PC-3 (cell line): ENCODE measurements around the gene AUTS2. TPM values are rescaled to one million over a fixed set of nuclear protein-coding genes. Genes with fewer than 3 reads are reported as not detected.

Experiments
- ATAC-seq: fragments of 200-7000 bp; cut with Tn5 transposase; 2 replicates; pipeline ENCODE4 v1.9.1; 2020; ENCODE audit warnings: mild to moderate bottlenecking, moderate library complexity
- BruUV-seq: library from RNA; stranded (reverse); fragments of 400-500 nt; replicated peaks from 2 replicates; lab custom pipeline; 2021; lab: Mats Ljungman, UMichigan
- CTCF ChIA-PET: fragments of 300-600 bp; sonication (Branson Sonifier 250); formaldehyde crosslinking; loops from one replicate; lab custom pipeline; 2022; ENCODE audit warnings: antibody characterized with exemption; lab: Charles Lee
- POLR2A ChIA-PET: fragments of 300-600 bp; sonication (Branson Sonifier 250); formaldehyde crosslinking; loops from one replicate; lab custom pipeline; 2022; ENCODE audit warnings: antibody characterized with exemption; ENCODE audit not compliant: unreplicated experiment; lab: Charles Lee
- DNase-seq: peaks from one replicate; pipeline ENCODE4 v3.0.0-alpha.2; 2015
- H2AFZ ChIP-seq: fragments of 300-600 bp; sonication (generic); 2 replicates; pipeline ENCODE4 v1.6.0; 2016; ENCODE audit warnings: antibody characterized with exemption, low read length
- H3F3A ChIP-seq: fragments of 300-600 bp; sonication (generic); one replicate; pipeline ENCODE4 v1.6.0; 2017; ENCODE audit warnings: antibody characterized with exemption, low read length, control low read depth, mild to moderate bottlenecking; ENCODE audit not compliant: unreplicated experiment
- H3K27ac ChIP-seq: fragments of 300-600 bp; sonication (generic); 2 replicates; pipeline ENCODE4 v1.5.1; 2016; ENCODE audit warnings: mild to moderate bottlenecking, low read length
- H3K27me3 ChIP-seq: fragments of 300-600 bp; sonication (generic); 2 replicates; pipeline ENCODE4 v1.6.1; 2016; ENCODE audit warnings: low read length, mixed read lengths
- H3K36me3 ChIP-seq: fragments of 300-600 bp; sonication (generic); 2 replicates; pipeline ENCODE4 v1.6.1; 2016; ENCODE audit warnings: low read depth, mixed run types, low read length, mixed read lengths
- H3K4me1 ChIP-seq: fragments of 300-600 bp; sonication (generic); 2 replicates; pipeline ENCODE4 v1.5.1; 2016; ENCODE audit warnings: low read length; ENCODE audit not compliant: insufficient read depth
- H3K4me2 ChIP-seq: fragments of 300-600 bp; sonication (generic); 2 replicates; pipeline ENCODE4 v1.6.0; 2016; ENCODE audit warnings: low read length
- H3K4me3 ChIP-seq: fragments of 300-600 bp; sonication (generic); 2 replicates; pipeline ENCODE4 v1.5.1; 2016; ENCODE audit warnings: mild to moderate bottlenecking, low read length, mixed read lengths
- H3K79me2 ChIP-seq: fragments of 300-600 bp; sonication (generic); 2 replicates; pipeline ENCODE4 v1.6.1; 2017; ENCODE audit warnings: low read length, mixed read lengths
- H3K9ac ChIP-seq: fragments of 300-600 bp; sonication (generic); 2 replicates; pipeline ENCODE4 v1.6.0; 2016; ENCODE audit warnings: mild to moderate bottlenecking, low read length
- H3K9me2 ChIP-seq: fragments of 300-600 bp; sonication (generic); replicated peaks from 2 replicates; pipeline ENCODE4 v1.6.1; 2016; ENCODE audit warnings: mixed run types, low read length, mixed read lengths
- H3K9me3 ChIP-seq: fragments of 300-600 bp; sonication (generic); 2 replicates; pipeline ENCODE4 v1.6.1; 2016; ENCODE audit warnings: low read length, mixed read lengths
- H4K20me1 ChIP-seq: fragments of 300-600 bp; sonication (generic); 2 replicates; pipeline ENCODE4 v1.6.1; 2016; ENCODE audit warnings: low read length, mixed read lengths
- CTCF ChIP-seq: fragments of 300-600 bp; sonication (generic); conservative IDR thresholded peaks from 2 replicates; pipeline ENCODE4 v1.5.1; 2017; ENCODE audit warnings: antibody characterized with exemption, low read depth, mild to moderate bottlenecking, low read length
- EZH2 ChIP-seq: fragments of 300-600 bp; sonication (generic); IDR thresholded peaks from one replicate; pipeline ENCODE4 v1.6.1; 2017; ENCODE audit warnings: antibody characterized with exemption, mild to moderate bottlenecking, low read length; ENCODE audit not compliant: unreplicated experiment
- EZH2phosphoT487 ChIP-seq: fragments of 300-600 bp; sonication (generic); IDR thresholded peaks from 2 replicates; pipeline ENCODE4 v1.6.1; 2018; ENCODE audit warnings: mild to moderate bottlenecking, antibody characterized with exemption, low read length, borderline replicate concordance
- intact Hi-C: fragments of 100-400 bp; cut with micrococcal nuclease; formaldehyde crosslinking; loops from 2 replicates; pipeline ENCODE4 v1.9.0; 2023
- total RNA-seq: library from RNA; depleted of rRNA; stranded (reverse); fragments of >200 nt; gene quantifications from 2 replicates; pipeline ENCODE4 v1.2.3, GENCODE V29; 2014

AUTS2 gene
- total RNA-seq, 1 experiment from 2014 or later: not detected

- ChIA-PET CTCF (no interaction called here), POLR2A (no interaction called here)
- no peak for ATAC-seq
Measured at GRCh38 chr7:70356085-70356786, 758.0 kb downstream of the AUTS2 start.

GRCh38 chr7:70356787-70357328 lies 758.6 kb downstream of the AUTS2 start:
- CTCF ChIA-PET: no interaction called here
- BruUV-seq: no TSS peak
- Histone ChIP-seq H3K9me2 (no peaks in the 10 kb centered on the region), H4K20me1 (no peaks in the 10 kb centered on the region), H2AFZ (no peak overlapping the region), H3K9ac (no peak overlapping the region), H3K4me2 (no peak overlapping the region), H3K4me3 (no peak overlapping the region), H3K79me2 (no peaks in the 10 kb centered on the region), H3F3A (no peaks in the 10 kb centered on the region), H3K4me1 (no peaks in the 10 kb centered on the region), H3K36me3 (no peaks in the 10 kb centered on the region), H3K9me3 (0 out of 2 replicates have a peak, but pooled peaks cover 3% of the 10 kb centered on the region), H3K27me3 (no peaks in the 10 kb centered on the region), H3K27ac (no peak overlapping the region)
- intact Hi-C loops: no loop called here
- TF ChIP-seq EZH2: no peak
- TF ChIP-seq CTCF: no peak
- TF ChIP-seq EZH2phosphoT487: no peak
- DNase-seq (no peak), ATAC-seq (no peak)
- POLR2A ChIA-PET: no interaction called here

More at GRCh38 chr7:70356085-70356786, 758.0 kb downstream of the AUTS2 start:
- Histone ChIP-seq H3K27ac (no peak overlapping the region), H3K27me3 (no peaks in the 10 kb centered on the region), H3F3A (no peaks in the 10 kb centered on the region), H3K9ac (no peak overlapping the region), H3K4me2 (no peak overlapping the region), H3K4me1 (no peaks in the 10 kb centered on the region), H3K9me3 (no peaks in the 10 kb centered on the region), H3K36me3 (no peaks in the 10 kb centered on the region), H4K20me1 (no peaks in the 10 kb centered on the region), H3K79me2 (no peaks in the 10 kb centered on the region), H3K4me3 (no peak overlapping the region), H2AFZ (no peak overlapping the region), H3K9me2 (no peaks in the 10 kb centered on the region)
- TF ChIP-seq CTCF: no peak
- no peak for TF ChIP-seq EZH2
- no peak for TF ChIP-seq EZH2phosphoT487
- intact Hi-C loops: no loop called here
- DNase-seq: no peak
- BruUV-seq: no TSS peak

- H3K27ac ChIP-seq: no peak overlapping the region
- 0 out of 2 replicates have a peak, but pooled peaks cover 7% of the 10 kb centered on the region for H3K9me3 ChIP-seq
- no TSS peak for BruUV-seq
- H3K9ac ChIP-seq: no peak overlapping the region
- no peaks in the 10 kb centered on the region for H3F3A ChIP-seq
- no peaks in the 10 kb centered on the region for H3K36me3 ChIP-seq
- H3K9me2 ChIP-seq: no peaks in the 10 kb centered on the region
- H2AFZ ChIP-seq: no peak overlapping the region
- no peak for TF ChIP-seq EZH2
- no peak for TF ChIP-seq EZH2phosphoT487
- TF ChIP-seq CTCF: no peak
- no peak overlapping the region for H3K4me2 ChIP-seq
- H4K20me1 ChIP-seq: no peaks in the 10 kb centered on the region
- no peaks in the 10 kb centered on the region for H3K79me2 ChIP-seq
- H3K4me3 ChIP-seq: no peak overlapping the region
- ChIA-PET POLR2A (no interaction called here), CTCF (no interaction called here)
- intact Hi-C loops: no loop called here
- no peaks in the 10 kb centered on the region for H3K4me1 ChIP-seq
- no peak for ATAC-seq
- DNase-seq: no peak
- H3K27me3 ChIP-seq: no peaks in the 10 kb centered on the region
Measured at GRCh38 chr7:70360557-70360956, 762.3 kb downstream of the AUTS2 start.
